Mononuclear cell (primary cell): Measurements from ENCODE around the gene WASL. TPM values are rescaled to one million over a fixed set of nuclear protein-coding genes. Genes with fewer than 3 reads are reported as not detected.

Experiments
- H3K27me3 ChIP-seq: 2 replicates; pipeline ENCODE4 v1.6.0; 2011; ENCODE audit warnings: low read length, control low read depth; ENCODE audit not compliant: insufficient read depth
- H3K4me1 ChIP-seq: 2 replicates; pipeline ENCODE4 v1.5.1; 2011; ENCODE audit warnings: mild to moderate bottlenecking, low read length, control low read depth; ENCODE audit not compliant: insufficient read depth
- H3K4me3 ChIP-seq: 2 replicates; pipeline ENCODE4 v1.5.1; 2011; ENCODE audit warnings: mild to moderate bottlenecking, low read length, moderate library complexity
- H3K9me3 ChIP-seq: 2 replicates; pipeline ENCODE4 v1.5.1; 2011; ENCODE audit warnings: low read depth, mild to moderate bottlenecking, control low read depth, low read length
- total RNA-seq: library from RNA; depleted of rRNA; stranded (reverse); fragments of >200 nt; gene quantifications from one replicate; pipeline ENCODE4 v1.2.3, GENCODE V29; 2012

WASL gene
- total RNA-seq, 1 donor: 12.1 TPM

DNA sequence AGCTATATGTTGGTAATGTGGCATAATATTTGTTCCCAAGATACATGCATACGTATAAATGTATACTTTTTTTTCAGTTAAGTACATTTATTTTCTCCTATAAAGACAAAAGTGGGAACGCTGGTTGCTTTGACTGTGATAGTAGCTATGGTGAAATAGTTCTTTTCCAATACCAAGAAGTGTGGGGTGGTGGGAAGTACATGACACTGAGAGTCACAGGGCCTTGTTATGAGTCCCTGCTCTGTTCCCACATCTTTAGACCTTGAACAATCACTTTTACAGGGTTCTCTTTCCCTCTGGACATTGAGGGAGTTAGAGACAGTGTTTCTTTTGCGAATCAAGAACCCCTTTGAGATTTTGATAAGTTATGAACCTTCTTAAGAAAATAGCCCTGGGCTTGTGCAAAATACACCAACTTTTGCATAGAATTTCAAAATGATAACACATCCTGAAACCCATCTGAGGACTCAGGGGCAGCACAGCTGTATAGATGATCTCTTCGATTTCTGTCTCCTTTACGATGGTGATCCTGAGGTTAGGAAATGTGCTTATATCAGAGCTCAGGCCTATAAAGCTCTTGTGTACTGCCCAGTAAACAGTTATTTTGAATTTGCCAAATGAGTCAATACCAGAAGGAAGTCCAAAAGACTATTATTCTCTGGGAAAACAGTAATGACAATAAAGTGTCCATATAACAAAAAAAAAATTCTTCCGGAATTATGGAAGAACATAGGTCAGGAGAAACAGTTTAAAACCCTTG is 92.1 kb downstream of the WASL start:
- no peak overlapping the region for H3K4me3 ChIP-seq
- H3K4me1 ChIP-seq: no peaks in the 10 kb centered on the region
- H3K9me3 ChIP-seq: no peaks in the 10 kb centered on the region
- no peaks in the 10 kb centered on the region for H3K27me3 ChIP-seq

DNA sequence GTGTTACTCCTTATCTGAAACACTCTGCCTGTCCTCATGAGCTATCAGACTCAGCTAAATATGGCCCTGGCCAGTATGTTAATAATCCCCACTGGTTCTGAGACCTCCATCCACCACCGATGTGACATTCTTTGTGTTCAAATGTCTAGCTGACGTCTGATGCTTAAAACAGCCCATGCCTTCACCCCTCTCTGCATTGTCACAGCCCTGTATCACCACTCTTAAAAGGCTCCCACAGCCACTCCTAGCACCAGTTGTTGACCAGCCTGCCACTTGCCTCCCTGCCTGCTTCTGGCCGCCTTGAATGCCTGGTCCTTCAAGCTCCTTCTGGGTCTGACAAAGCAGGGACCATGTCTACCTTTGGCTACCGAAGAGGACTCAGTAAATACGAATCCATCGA is 93.2 kb downstream of the WASL start, which contains the start of gene LMOD2:
LMOD2 (plus strand) TSS at position 253 of the 400 bp plus-strand sequence; CDS start at position 351, 98 bp downstream.
- no peaks in the 10 kb centered on the region for H3K27me3 ChIP-seq
- H3K4me1 ChIP-seq: no peaks in the 10 kb centered on the region
- H3K9me3 ChIP-seq: no peaks in the 10 kb centered on the region
- no peak within 1 kb of the TSS for H3K4me3 ChIP-seq

DNA sequence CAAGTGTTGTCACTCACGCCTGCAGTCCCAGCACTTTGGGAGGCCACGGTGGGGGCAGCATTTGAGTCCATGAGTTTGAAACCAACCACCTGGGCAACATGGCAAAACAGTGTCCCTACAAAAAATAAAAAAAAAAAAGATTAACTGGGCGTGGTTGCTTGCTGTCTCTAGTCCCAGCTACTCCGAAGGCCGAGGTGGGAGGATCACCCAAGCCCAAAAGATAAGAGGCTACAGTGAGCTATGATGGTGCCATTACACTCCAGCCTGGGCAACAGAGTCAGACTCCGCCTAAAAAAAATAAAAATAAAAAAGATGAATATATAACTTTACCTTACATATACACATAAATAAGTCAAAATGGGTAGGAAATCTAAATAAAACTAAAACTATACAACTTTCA is 95.6 kb downstream of the WASL start:
- H3K27me3 ChIP-seq: no peaks in the 10 kb centered on the region
- H3K4me1 ChIP-seq: no peaks in the 10 kb centered on the region
- H3K9me3 ChIP-seq: no peaks in the 10 kb centered on the region
- H3K4me3 ChIP-seq: no peak overlapping the region

DNA sequence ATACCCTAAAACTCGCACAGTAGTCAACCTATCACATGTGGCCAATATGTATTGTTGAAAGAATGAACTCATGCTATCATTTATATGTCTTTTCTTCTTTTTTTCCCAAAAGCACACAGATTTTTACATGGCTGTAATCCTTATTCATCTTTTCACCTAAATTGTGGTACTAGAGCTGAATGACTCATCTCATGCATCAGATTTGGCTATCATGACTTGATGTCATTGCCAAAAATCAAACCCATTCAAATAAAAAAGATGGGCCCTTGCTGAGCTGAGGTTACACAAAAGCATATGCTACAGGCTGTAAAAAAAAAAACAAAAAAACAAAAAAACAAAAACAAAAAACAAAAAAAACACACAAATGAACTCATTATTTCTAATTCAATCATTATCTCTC is 96.4 kb downstream of the WASL start:
- no peaks in the 10 kb centered on the region for H3K9me3 ChIP-seq
- no peaks in the 10 kb centered on the region for H3K27me3 ChIP-seq
- H3K4me1 ChIP-seq: no peaks in the 10 kb centered on the region
- H3K4me3 ChIP-seq: no peak overlapping the region

DNA sequence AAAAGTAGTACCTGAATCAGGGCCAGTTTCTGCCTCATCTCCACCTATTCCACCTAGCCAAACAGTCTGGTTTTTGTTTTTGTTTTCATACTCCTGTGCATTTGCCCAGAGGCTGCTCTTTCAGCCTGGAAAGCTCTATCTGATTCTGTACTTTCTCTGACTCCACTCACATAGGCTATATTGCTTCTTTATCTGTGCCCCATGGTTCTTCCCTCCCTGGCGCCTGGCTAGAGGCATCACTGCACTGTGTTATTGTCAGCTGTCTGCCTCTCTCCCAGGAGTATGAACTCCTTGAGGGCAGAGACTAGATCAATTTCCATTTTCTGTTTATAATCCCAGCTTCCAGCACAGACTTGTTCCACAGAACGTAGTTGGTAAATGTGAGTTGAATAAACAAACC is 98.2 kb downstream of the WASL start:
- Histone ChIP-seq H3K4me3 (no peak overlapping the region), H3K9me3 (no peaks in the 10 kb centered on the region), H3K4me1 (no peaks in the 10 kb centered on the region), H3K27me3 (peaks cover 2% of the 10 kb centered on the region)

DNA sequence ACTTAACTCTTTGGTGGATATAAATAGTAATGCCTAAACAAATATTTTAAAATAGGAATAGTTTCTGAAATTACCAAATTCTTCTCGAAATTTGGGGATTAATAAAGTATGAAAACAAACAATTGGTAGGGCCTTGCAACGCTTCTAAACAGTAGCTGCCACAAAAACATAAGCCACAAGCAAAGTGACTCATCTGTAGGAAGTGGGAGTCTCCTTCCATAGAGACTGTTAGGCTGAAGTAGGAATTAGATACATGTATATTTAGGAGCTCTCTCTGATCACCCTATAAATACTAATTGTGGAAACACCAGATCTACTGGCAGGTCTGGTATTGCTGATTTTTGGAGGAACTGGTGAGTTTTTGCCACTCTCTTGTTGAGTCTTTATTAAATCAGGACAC is 98.8 kb downstream of the WASL start:
- Histone ChIP-seq H3K4me1 (no peaks in the 10 kb centered on the region), H3K4me3 (no peak overlapping the region), H3K9me3 (no peaks in the 10 kb centered on the region), H3K27me3 (peaks cover 4% of the 10 kb centered on the region)

DNA sequence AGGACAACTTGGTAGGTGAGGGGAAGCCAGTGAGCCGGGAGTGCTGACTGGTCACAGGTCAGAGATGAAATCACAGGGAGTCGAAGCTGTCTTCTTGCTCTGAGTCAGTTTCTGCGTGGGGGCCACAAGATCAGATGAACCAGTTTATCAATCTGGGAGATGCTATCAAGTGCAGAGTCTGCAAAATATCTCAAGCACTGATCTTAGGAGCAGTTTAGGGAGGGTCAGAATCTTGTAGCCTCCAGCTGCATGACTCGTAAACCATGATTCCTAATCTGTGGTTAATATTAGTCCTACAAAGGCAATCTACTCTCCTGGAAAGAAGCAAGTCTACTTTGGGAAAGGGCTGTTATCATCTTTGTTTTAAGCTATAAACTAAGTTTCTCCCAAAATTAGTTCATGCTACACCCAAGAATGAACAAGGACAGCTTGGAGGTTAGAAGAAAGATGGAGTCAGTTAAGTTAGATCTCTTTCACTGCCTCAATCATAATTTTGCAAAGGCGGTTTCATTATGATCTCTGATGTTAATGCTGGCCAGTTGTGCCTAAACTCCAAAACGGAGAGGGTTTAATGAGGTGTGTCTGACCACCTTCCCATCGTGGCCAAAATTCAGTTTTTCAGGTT is 101.6 kb downstream of the WASL start:
- no peak overlapping the region for H3K4me3 ChIP-seq
- no peaks in the 10 kb centered on the region for H3K4me1 ChIP-seq
- H3K27me3 ChIP-seq: peaks cover 15% of the 10 kb centered on the region
- no peaks in the 10 kb centered on the region for H3K9me3 ChIP-seq

DNA sequence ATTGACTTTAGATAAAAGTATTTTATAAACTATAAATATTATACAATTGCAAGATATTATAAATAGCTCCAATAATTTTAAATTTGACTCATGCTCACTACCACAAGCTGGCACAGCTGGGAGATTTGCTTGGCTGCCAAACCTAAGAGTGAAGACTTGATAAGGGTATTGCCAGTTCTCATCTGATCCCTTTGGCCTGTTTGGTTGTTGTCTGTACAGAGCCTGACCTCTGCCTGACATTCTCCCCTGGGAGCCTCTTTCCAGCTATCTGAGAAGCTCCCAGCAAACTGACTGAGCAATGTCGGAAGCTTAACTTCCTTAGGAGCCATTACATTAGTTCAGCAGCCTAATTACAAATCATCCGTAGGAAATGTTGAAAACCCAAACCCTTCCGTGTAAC is 103.3 kb downstream of the WASL start:
- H3K9me3 ChIP-seq: no peaks in the 10 kb centered on the region
- H3K27me3 ChIP-seq: peaks cover 20% of the 10 kb centered on the region
- no peak overlapping the region for H3K4me3 ChIP-seq
- H3K4me1 ChIP-seq: no peaks in the 10 kb centered on the region

DNA sequence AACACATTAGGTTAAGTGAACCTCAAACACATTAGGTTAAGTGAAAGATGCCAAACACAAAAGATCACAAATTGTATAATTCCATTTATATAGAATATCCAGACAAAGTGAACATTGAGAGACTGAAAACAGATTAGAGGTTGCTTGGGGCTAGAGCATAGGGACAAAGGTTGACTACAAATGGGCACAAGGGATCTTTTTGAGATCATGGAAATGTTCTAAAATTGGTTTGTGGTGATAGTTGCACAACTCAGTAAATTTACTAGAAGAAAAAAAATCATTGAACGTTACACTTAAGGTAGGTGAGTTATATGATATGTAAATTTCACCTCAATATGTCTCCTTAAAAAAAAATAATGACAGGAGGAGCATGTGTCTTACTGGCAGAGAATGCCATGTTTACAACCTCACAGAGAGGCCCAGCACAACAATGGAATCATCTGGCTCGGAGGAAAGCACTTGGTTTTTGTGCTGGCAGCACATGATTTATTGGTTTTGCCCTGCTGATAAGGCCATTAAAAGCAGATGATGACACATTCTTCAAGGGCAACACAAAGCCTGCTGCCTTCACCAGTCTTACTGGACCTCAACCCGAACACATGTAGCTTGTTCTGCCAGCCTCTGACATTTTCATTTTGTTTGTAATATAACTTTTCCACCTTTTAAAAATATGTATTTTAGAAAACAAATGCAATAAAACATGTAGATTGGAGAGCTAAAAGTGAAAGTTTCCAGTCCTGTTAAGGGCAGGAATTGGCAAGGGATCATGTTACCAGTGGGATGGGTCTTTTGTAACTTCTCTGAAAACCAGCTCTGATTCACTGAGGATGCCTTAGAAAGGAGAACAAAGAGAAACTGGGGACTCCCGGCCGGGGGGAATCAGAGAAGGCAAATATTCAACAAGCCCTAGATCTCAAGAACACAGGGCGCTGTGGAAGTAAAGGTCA is 105.0 kb downstream of the WASL start:
- no peaks in the 10 kb centered on the region for H3K9me3 ChIP-seq

DNA sequence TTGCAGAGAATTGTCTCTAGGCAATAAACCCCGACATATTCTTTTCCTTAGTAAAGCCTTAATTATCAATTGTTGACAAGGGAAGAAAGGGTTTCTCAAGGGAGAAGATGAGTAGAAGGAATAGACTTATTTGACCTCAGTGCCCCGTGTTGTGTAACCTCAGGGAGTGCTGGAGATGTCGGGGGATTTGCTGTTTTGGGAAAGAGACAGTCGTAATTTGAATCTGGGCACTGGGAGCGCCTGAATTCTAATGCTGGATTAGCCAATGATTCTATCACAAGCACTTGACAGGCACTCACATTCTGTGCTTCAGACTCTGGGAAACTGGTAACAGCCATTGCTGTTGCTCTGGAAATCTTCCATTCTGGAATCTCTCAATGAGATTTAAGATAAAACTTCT is 106.9 kb downstream of the WASL start:
- Histone ChIP-seq H3K27me3 (peaks cover 21% of the 10 kb centered on the region), H3K4me3 (no peak overlapping the region), H3K4me1 (no peaks in the 10 kb centered on the region), H3K9me3 (no peaks in the 10 kb centered on the region)

More for the DNA sequence above, 105.0 kb downstream of the WASL start:
- Histone ChIP-seq H3K27me3 (peaks cover 20% of the 10 kb centered on the region), H3K4me1 (no peaks in the 10 kb centered on the region), H3K4me3 (no peak overlapping the region)

DNA sequence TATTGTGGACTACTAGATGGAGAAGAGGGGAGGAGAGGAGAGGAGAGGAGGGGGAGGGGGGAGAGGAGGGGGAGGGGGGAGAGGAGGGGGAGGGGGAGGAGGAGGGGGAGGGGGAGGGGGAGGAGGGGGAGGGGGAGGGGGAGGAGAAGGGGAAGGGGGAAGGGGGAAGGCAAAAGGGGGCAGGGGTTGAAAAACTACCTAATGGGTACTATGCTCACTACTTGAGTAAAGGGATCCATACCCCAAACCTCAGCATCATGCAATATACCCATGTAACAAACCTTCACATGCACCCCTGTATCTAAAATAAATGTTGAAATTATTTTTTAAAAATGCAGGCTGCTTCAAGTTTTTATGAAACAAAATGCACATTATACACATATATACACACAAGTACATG is 108.2 kb downstream of the WASL start:
- Histone ChIP-seq H3K9me3 (no peaks in the 10 kb centered on the region), H3K27me3 (peaks cover 30% of the 10 kb centered on the region)

DNA sequence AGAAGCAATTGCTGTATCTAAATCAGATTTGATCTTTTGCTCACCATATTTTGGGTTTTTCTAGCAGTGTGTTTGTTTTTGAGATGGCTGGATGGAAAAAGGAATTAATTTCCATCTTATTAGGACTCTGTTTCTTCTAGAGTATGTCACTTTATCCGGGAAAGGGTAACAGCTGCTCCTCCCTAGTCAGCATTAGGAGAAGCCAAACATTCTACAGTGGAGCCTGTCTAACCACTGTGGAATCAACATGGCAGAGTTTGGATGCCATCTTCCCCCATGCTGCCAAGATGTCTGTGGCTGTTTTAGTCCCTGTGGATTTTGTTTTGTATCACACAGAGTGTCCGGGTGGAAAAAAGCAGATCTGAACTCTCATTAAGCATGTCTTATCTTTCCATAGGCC is 109.2 kb downstream of the WASL start:
- Histone ChIP-seq H3K4me3 (no peak overlapping the region), H3K27me3 (peaks cover 28% of the 10 kb centered on the region), H3K9me3 (no peaks in the 10 kb centered on the region), H3K4me1 (no peaks in the 10 kb centered on the region)

More for the DNA sequence above, 108.2 kb downstream of the WASL start:
- Histone ChIP-seq H3K4me3 (no peak overlapping the region), H3K4me1 (no peaks in the 10 kb centered on the region)

DNA sequence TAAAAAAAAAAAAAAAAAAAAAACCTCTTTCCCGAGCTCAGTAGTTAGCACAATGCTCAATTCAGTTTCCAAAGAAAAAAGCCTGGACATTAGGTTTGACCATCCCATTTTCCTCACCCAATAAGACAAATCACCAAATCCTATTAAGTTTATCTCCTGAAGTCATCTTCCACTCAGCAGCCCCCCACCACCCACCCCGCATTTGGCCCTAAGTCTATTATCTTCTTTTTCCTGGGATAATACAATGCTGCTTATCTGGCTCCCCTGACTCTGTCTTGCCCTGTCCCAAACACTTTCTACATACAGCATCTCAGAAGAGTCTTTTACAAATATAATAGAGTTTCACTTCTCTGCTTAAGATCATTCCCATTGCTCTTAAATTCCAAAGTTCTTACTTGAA is 110.9 kb downstream of the WASL start:
- Histone ChIP-seq H3K4me3 (no peak overlapping the region), H3K9me3 (no peaks in the 10 kb centered on the region), H3K27me3 (peaks cover 18% of the 10 kb centered on the region), H3K4me1 (no peaks in the 10 kb centered on the region)

DNA sequence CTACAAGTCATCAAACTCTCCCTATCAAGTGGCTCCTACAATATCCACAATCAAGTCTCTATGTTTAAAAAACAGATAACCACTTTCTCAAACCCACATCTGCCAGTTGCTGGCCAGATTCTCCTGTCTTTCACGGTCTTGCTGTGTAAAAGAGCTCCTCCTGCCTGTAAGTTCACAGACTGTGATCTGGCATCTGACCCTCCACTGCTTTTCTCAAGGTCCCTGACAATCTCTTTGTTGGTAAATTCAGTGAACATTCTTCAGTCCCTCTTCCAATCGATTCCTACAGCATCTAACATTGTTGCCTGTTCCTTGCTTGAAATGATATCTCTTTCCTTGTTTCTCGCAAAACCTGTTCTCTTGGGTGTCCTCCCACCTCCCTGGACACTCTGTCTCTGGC is 111.6 kb downstream of the WASL start:
- Histone ChIP-seq H3K9me3 (no peaks in the 10 kb centered on the region), H3K4me1 (no peaks in the 10 kb centered on the region), H3K4me3 (no peak overlapping the region), H3K27me3 (peaks cover 17% of the 10 kb centered on the region)
